Gastrocnemius medialis (tissue), 4 donors: ENCODE data around the gene SLC66A2.

Experiments used
- POLR2A ChIP-seq, 2 donors: fragments of 450-650 bp; IDR thresholded peaks; one replicate each; pipeline ENCODE4 v1.6.1; 2017; ENCODE audit warnings: antibody characterized with exemption in 2 of 2, mild to moderate bottlenecking in 2 of 2, moderate library complexity in 2 of 2
- TF ChIP-seq, protein P1 (sequence below), 5 experiments: fragments of 450-650 bp in 3 of 5; fragments of 200-600 bp in 2 of 5; sonication (generic) in 2 of 5; IDR thresholded peaks in 4 of 5; conservative IDR thresholded peaks in 1 of 5; 1 replicate in 4 of 5; 2 replicates in 1 of 5; pipeline ENCODE4 v1.5.1; 2016 to 2019; ENCODE audit warnings: antibody characterized with exemption in 5 of 5, mild to moderate bottlenecking in 3 of 5, moderate library complexity in 3 of 5

DNA sequence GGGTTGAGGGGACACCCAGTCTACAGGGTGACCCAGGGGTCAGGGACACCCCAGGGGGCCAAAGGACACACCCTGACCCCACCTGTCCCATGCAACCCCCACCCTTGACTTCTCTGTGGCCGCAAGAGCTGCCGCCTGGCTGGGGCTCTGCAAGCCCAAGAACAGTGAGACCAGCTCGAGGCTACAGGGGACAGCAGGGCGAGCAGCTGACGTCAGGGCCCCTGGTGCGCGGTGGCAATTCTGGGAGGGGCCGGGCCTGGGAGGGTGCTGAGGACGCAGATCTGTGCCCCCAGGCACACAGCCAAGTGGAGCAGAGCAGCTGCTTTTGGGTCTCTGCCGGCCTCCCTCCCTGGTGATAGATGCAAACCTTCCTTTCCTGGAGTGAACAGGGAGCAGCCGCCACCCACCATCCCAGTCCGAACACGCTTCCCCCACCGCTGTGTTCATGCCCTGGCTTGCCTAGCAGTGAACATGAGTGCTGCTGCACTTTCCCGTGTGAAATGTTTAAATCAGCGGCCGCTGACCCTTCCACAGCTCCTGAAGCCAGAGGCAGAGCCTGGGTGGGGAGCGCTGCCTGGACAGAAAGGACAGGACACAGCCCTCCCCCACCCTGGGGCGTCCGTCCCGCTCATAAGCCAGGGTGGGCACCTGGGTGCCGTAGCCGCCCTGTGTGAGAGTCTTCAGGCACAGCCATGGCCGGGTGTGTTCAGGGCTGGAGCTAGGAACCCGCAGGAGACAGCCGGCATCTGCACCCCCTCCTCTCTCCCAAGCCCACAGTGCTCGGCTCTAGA, 46.9 kb downstream of the SLC66A2 start:
- TF ChIP-seq, protein P1, sequence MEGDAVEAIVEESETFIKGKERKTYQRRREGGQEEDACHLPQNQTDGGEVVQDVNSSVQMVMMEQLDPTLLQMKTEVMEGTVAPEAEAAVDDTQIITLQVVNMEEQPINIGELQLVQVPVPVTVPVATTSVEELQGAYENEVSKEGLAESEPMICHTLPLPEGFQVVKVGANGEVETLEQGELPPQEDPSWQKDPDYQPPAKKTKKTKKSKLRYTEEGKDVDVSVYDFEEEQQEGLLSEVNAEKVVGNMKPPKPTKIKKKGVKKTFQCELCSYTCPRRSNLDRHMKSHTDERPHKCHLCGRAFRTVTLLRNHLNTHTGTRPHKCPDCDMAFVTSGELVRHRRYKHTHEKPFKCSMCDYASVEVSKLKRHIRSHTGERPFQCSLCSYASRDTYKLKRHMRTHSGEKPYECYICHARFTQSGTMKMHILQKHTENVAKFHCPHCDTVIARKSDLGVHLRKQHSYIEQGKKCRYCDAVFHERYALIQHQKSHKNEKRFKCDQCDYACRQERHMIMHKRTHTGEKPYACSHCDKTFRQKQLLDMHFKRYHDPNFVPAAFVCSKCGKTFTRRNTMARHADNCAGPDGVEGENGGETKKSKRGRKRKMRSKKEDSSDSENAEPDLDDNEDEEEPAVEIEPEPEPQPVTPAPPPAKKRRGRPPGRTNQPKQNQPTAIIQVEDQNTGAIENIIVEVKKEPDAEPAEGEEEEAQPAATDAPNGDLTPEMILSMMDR (IDR thresholded peaks at IDR 0.05 in 4 of 5, conservative IDR thresholded peaks at IDR 0.05 in 1 of 5) = no peak
- no peak for TF ChIP-seq POLR2A (IDR thresholded peaks at IDR 0.05)
